HG03108 (cell line): Measurements from ENCODE around the gene DRC1.

Experiments
- ATAC-seq: cut with Tn5 transposase; IDR thresholded peaks from one replicate; pipeline ENCODE4 v1.9.1; 2021; ENCODE audit warnings: moderate library complexity; ENCODE audit not compliant: unreplicated experiment

The DRC1 gene

GRCh38 chr2:26475832-26476501 is 74.2 kb downstream of the DRC1 start:
- no peak for ATAC-seq

- no peak for ATAC-seq
Observed at GRCh38 chr2:26477126-26477910, 75.6 kb downstream of the DRC1 start.

- ATAC-seq: no peak
Observed at GRCh38 chr2:26477911-26478253, 76.2 kb downstream of the DRC1 start, which contains the start of gene OTOF. Gene OTOF (minus strand): TSS chr2:26478124.

- no peak for ATAC-seq
Observed at GRCh38 chr2:26478366-26478765, 76.6 kb downstream of the DRC1 start.

- no peak for ATAC-seq
Observed at GRCh38 chr2:26479131-26479788, 77.5 kb downstream of the DRC1 start.

- no peak for ATAC-seq
Observed at GRCh38 chr2:26479789-26480565, 78.3 kb downstream of the DRC1 start.

- ATAC-seq: no peak
Observed at GRCh38 chr2:26480566-26481423, 79.1 kb downstream of the DRC1 start.

- no peak for ATAC-seq
Observed at GRCh38 chr2:26481706-26482105, 80.0 kb downstream of the DRC1 start.

- ATAC-seq: no peak
Observed at GRCh38 chr2:26482211-26483026, 80.7 kb downstream of the DRC1 start.

- no peak for ATAC-seq
Observed at GRCh38 chr2:26483027-26483326, 81.3 kb downstream of the DRC1 start.

- ATAC-seq: no peak
Observed at GRCh38 chr2:26483516-26483915, 81.8 kb downstream of the DRC1 start.

- ATAC-seq: no peak
Observed at GRCh38 chr2:26483957-26484565, 82.3 kb downstream of the DRC1 start.

GRCh38 chr2:26484579-26484978 is 82.9 kb downstream of the DRC1 start:
- no peak for ATAC-seq

GRCh38 chr2:26485099-26485498 is 83.4 kb downstream of the DRC1 start:
- ATAC-seq: no peak

- ATAC-seq: no peak
Observed at GRCh38 chr2:26485725-26486418, 84.2 kb downstream of the DRC1 start.

GRCh38 chr2:26486789-26487188 is 85.1 kb downstream of the DRC1 start:
- no peak for ATAC-seq

GRCh38 chr2:26487192-26487591 is 85.5 kb downstream of the DRC1 start:
- no peak for ATAC-seq

- ATAC-seq: no peak
Observed at GRCh38 chr2:26488463-26489212, 86.9 kb downstream of the DRC1 start.
